Liver (tissue), 3 donors: Measurements from ENCODE around the gene CELF4.

ENCODE experiments used
- CTCF ChIP-seq: fragments of 150-350 bp; IDR thresholded peaks from 2 replicates; pipeline ENCODE4 v1.5.1; 2017; ENCODE audit warnings: improper control_type of control experiment, low read depth, low read length; ENCODE audit not compliant: missing input control
- HNF4A ChIP-seq, 2 donors: conservative IDR thresholded peaks; 2 replicates each; pipeline ENCODE4 v1.6.1; 2016; ENCODE audit warnings: antibody characterized with exemption in 2 of 2, mild to moderate bottlenecking in 2 of 2
- JUND ChIP-seq, 2 donors: IDR thresholded peaks; 2 replicates each; pipeline ENCODE4 v1.6.1; 2016; ENCODE audit warnings: antibody characterized with exemption in 2 of 2
- RAD21 ChIP-seq, 2 donors: IDR thresholded peaks; 2 replicates each; pipeline ENCODE4 v1.6.1; 2016; ENCODE audit warnings: antibody characterized with exemption in 2 of 2, mild to moderate bottlenecking in 2 of 2
- REST ChIP-seq: IDR thresholded peaks from 2 replicates; pipeline ENCODE4 v1.6.1; 2016; ENCODE audit warnings: antibody characterized with exemption, mild to moderate bottlenecking
- SP1 ChIP-seq: IDR thresholded peaks from 2 replicates; pipeline ENCODE4 v1.6.1; 2018; ENCODE audit warnings: antibody characterized with exemption, mild to moderate bottlenecking
- YY1 ChIP-seq: IDR thresholded peaks from 2 replicates; pipeline ENCODE4 v1.6.1; 2016; ENCODE audit warnings: antibody characterized with exemption, mild to moderate bottlenecking
- donor health status: healthy.
- donor health status: healthy.

- TF ChIP-seq CTCF = no peak
- TF ChIP-seq YY1 = no peak
- TF ChIP-seq SP1 = no peak
- no peak for TF ChIP-seq REST
- TF ChIP-seq HNF4A (conservative IDR thresholded peaks at IDR 0.05) = no peak
- TF ChIP-seq JUND (IDR thresholded peaks at IDR 0.05) = no peak
- TF ChIP-seq RAD21 (IDR thresholded peaks at IDR 0.05) = no peak
These were observed 252.0 kb downstream of the CELF4 start for GRCh38 chr18:37313624-37314023.
